Thoracic aorta (tissue), 2 donors: Measurements from ENCODE around the gene EPHA1. TPM values are rescaled to one million over a fixed set of nuclear protein-coding genes. Genes with fewer than 3 reads are reported as not detected.
A peak's percentile ranks its signal among the peaks of the same experiment; 100 is the strongest.

Source experiments
- ATAC-seq: fragments of 150-250 bp; one replicate; pipeline ENCODE4 v1.8.0; 2017; ENCODE audit warnings: low read depth; ENCODE audit not compliant: insufficient number of reproducible peaks, low FRiP score
- DNase-seq: peaks from one replicate; pipeline ENCODE4 v3.0.0-alpha.2; 2020; ENCODE audit warnings: low spot score
- H3K27ac ChIP-seq, 2 donors: fragments of 200-600 bp; sonication (generic); 1 replicate in 1 of 2; 2 replicates in 1 of 2; pipeline ENCODE4 v1.5.1; 2016; ENCODE audit warnings: mild to moderate bottlenecking in 2 of 2, moderate library complexity in 2 of 2
- H3K27me3 ChIP-seq: fragments of 200-600 bp; sonication (generic); replicated peaks from 2 replicates; pipeline ENCODE4 v1.6.0; 2016; ENCODE audit warnings: mild to moderate bottlenecking; ENCODE audit not compliant: insufficient read depth
- H3K36me3 ChIP-seq: fragments of 200-600 bp; sonication (generic); one replicate; pipeline ENCODE4 v1.5.1; 2016
- H3K4me1 ChIP-seq, 2 donors: fragments of 200-600 bp; sonication (generic); 1 replicate in 1 of 2; 2 replicates in 1 of 2; pipeline versions ENCODE4 v1.5.1 to v1.6.0; 2016; ENCODE audit warnings: low read depth in 2 of 2, mild to moderate bottlenecking in 1 of 2; ENCODE audit not compliant: control insufficient read depth in 1 of 2
- H3K4me3 ChIP-seq: fragments of 200-600 bp; sonication (generic); 2 replicates; pipeline ENCODE4 v1.5.1; 2016; ENCODE audit warnings: mild to moderate bottlenecking
- H3K9me3 ChIP-seq: fragments of 200-600 bp; sonication (generic); 2 replicates; pipeline ENCODE4 v1.5.1; 2016
- CTCF ChIP-seq: fragments of 200-600 bp; sonication (generic); IDR thresholded peaks from one replicate; pipeline ENCODE4 v1.5.1; 2019; ENCODE audit warnings: antibody characterized with exemption
- total RNA-seq, 2 donors: library from RNA; depleted of rRNA; stranded (reverse); fragments of >200 nt; gene quantifications; one replicate each; pipeline versions ENCODE4 v1.1.0 to v1.2.3, GENCODE V29; 2016

EPHA1 gene
- total RNA-seq, 2 donors from 2014 or later = 0.41 to 0.49 TPM

- no peak for DNase-seq
- no peaks in the 10 kb centered on the region for H3K27me3 ChIP-seq
- H3K27ac ChIP-seq = no peak overlapping the region
- H3K4me3 ChIP-seq = no peak overlapping the region
- peaks cover 27 to 42% of the 10 kb centered on the region in 2 donors for H3K4me1 ChIP-seq
- no peaks in the 10 kb centered on the region for H3K36me3 ChIP-seq
- H3K9me3 ChIP-seq = no peaks in the 10 kb centered on the region
- no peak for TF ChIP-seq CTCF
- no peak for ATAC-seq
Observed at GRCh38 chr7:143396625-143397556, 11.8 kb downstream of the EPHA1 start.

GRCh38 chr7:143396182-143396581 lies 12.5 kb downstream of the EPHA1 start:
- DNase-seq = no peak
- no peak overlapping the region for H3K4me3 ChIP-seq
- no peak for ATAC-seq
- no peaks in the 10 kb centered on the region for H3K9me3 ChIP-seq
- peaks cover 30 to 48% of the 10 kb centered on the region in 2 donors for H3K4me1 ChIP-seq
- no peak for TF ChIP-seq CTCF
- peak overlapping the region; percentile 28 to 31 for H3K27ac ChIP-seq
- no peaks in the 10 kb centered on the region for H3K36me3 ChIP-seq
- H3K27me3 ChIP-seq = no peaks in the 10 kb centered on the region

DNA sequence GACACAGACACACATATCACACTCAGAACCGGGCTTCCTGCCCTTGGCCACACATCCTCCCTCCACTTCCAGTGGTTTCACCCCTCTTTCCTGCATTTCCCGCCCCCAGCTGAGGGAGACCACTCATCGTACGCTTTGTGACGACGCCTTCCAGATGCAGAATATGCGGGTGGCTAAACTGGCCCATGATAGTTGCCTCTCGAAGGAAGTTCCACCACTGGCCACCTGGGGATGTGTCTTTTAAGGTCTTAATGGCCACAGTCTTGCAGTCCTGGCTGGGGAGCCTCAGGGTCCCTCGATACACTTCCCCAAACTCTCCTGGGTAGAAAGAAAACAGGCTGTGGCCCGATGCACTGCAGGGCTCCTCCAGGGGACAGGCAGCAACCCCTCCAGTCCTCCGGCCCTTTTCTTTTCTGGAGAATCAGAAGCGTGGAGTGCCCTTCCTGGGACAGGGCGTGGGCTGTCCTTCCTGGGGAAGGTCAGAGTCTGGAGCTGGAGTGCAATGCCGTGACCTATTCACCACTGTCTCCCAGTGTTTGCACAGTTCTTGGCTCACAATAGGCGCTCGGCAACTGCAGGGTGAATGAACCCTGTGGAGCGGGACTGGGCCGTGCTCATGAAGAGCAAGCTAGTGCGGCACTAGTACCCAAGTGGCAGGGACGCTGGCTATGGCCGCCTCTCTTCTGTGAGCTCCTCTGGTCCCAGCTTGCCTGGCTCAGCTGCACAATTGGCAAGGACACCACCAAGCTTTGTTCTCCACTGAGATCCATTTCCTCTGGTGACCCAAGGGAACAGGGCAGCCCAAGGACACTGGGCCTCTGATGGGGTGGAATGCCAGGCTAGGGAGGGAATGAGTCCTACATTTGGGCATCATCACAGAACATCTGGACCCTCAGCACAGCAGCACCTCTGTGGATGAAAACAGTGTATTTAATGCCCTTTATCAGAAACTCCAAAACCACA lies 13.2 kb downstream of the EPHA1 start:
- no peak for ATAC-seq
- no peak for TF ChIP-seq CTCF
- H3K4me3 ChIP-seq = no peak overlapping the region
- no peak for DNase-seq
- H3K36me3 ChIP-seq = peaks cover 4% of the 10 kb centered on the region
- peak overlapping the region; percentile 28 to 31 for H3K27ac ChIP-seq
- no peaks in the 10 kb centered on the region for H3K9me3 ChIP-seq
- H3K4me1 ChIP-seq = peaks cover 37 to 55% of the 10 kb centered on the region in 2 donors
- no peaks in the 10 kb centered on the region for H3K27me3 ChIP-seq

DNA sequence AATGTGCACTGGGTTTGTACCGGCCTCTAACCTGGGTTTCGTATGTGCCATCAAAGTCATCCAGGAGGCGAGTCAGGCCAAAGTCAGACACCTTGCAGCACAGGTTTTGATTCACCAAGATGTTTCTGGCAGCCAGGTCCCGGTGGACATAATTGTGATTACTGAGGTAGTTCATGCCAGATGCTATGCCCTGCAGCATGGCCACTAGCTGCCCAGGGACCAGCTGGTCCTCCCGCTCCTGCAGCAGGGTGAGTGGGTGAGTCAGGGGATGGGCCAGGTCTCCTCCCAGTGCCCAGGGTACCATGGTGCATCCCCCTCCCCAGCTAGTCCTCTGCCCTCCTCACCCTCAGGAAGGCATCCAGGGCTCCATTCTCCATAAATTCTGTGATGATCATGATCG lies 13.9 kb downstream of the EPHA1 start:
- Histone ChIP-seq H3K27me3 (no peaks in the 10 kb centered on the region), H3K36me3 (peaks cover 10% of the 10 kb centered on the region), H3K4me1 (peaks cover 38 to 62% of the 10 kb centered on the region in 2 donors), H3K4me3 (no peak overlapping the region), H3K9me3 (no peaks in the 10 kb centered on the region), H3K27ac (no peak overlapping the region)
- ATAC-seq (no peak), DNase-seq (no peak)
- no peak for TF ChIP-seq CTCF

DNA sequence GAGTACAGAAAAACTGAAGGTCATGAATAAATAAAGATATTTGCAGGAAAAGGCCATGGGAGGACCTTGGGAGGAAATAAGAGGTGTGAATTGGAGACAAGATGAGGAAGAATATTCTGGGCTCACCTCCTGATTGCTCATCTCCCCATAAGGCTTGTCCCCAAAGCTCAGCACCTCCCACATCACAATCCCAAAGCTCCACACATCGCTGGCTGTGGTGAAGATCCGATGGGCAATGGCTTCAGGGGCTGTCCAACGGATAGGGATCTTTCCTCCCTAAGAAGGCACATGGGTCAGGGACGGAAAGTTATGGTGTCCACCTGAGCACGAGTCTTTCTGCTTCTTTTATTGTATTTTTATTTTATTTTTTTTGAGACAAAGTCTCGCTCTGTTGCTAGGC lies 14.6 kb downstream of the EPHA1 start:
- Histone ChIP-seq H3K4me3 (no peak overlapping the region), H3K36me3 (peaks cover 17% of the 10 kb centered on the region), H3K4me1 (peaks cover 38 to 69% of the 10 kb centered on the region in 2 donors), H3K27ac (peak overlapping the region; percentile 98 to 100), H3K9me3 (no peaks in the 10 kb centered on the region), H3K27me3 (no peaks in the 10 kb centered on the region)
- no peak for DNase-seq
- TF ChIP-seq CTCF = no peak
- no peak for ATAC-seq
